Measurements from ENCODE around the gene TMTC3.
"Not testable (repeated sequence)": the region's sequence is repeated elsewhere in the genome, so short reads cannot be mapped to it uniquely, and the experiment has no call there.

TMTC3 gene

GRCh38 chr12:88194868-88195267 is 52.8 kb downstream of the TMTC3 start:
- no peak overlapping the region for H3K4me3 ChIP-seq (ENCODE audit: low read length)
- DNase-seq (ENCODE audit: low read depth), result no peak
- TF ChIP-seq CTCF (conservative IDR thresholded peaks at IDR 0.05; ENCODE audit: low read length), result no peak

- TF ChIP-seq CTCF (conservative IDR thresholded peaks at IDR 0.05; ENCODE audit: low read length), result no peak
- H3K4me3 ChIP-seq (ENCODE audit: low read length), result no peak overlapping the region
- no peak for DNase-seq (ENCODE audit: low read depth)
Observed at GRCh38 chr12:88200029-88200428, 57.9 kb downstream of the TMTC3 start.

DNA sequence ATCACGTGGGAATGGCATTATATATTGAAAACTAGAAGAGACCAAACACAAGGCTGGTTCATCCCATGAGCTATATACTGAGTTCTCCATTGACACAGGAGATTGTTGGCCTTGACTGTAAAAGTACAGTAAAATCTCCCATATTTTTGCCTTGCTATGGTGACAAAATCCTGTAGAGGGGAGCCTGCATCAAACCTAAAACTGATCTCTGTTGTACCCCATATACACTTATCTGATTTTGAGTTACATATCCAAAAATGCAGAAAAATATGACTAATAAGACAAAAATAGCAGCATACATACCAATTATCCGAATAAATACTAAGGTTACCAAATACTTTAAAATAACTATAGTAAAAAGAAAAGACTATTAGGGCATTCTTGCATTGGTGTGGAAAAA is 60.4 kb downstream of the TMTC3 start:
- H3K4me3 ChIP-seq (ENCODE audit: low read length), result no peak overlapping the region
- peak; percentile 48 for DNase-seq (ENCODE audit: low read depth)
- TF ChIP-seq CTCF (conservative IDR thresholded peaks at IDR 0.05; ENCODE audit: low read length), result peak; percentile 27

DNA sequence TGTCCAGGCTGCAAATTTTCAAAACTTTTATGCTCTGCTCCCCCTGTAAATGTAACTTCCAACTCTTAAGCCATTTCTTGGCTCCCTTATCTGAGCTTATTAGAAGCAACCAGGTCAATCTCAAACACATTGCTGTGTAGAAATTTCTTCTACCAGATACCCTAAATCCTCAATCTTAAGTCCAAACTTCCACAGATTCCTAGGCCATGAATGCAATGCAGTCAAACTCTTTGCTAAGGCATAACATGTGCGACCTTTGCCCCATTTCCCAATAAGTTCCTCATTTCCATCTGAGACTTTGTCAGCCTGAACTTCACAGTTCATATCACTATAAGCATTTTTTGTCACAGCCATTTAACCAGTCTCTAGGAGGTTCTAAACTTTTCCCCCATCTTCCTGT is 64.5 kb downstream of the TMTC3 start:
- H3K4me3 ChIP-seq (ENCODE audit: low read length), result no peak overlapping the region
- no peak for TF ChIP-seq CTCF (conservative IDR thresholded peaks at IDR 0.05; ENCODE audit: low read length)
- peak; percentile 91 for DNase-seq (ENCODE audit: low read depth)

DNA sequence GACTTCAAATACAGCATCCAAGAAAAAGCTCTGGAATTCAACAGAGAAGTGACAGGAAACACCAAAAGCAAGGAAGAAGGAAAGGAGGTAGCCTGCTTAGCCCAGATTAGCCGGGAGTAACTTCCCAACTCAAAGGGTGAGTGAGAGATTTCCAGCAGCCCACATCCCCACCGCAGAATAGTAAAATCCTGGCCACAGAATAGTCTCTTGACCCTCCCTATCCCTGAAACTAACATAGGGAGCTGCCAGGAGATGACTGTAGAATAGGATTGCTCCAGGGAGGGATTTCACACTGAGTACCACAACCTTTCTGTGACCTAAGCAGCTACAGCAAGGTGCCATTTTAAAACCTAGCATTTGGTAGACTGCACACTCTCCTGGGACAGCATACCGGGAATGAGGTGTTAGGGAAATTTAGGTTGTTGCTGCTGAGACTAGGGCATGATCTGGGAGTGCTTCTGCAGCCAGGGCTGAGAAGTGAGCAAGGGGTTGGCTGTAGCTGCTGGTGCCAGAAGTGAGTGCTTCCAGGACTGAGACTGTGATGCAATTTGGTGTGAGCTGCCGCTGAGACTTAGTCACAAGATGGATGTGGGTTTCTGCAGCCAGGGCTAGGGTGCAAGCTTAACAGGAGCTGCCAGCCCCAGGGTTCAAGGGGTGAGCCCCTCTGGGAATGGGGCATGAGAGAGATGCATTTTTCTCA is 66.0 kb downstream of the TMTC3 start:
- peak; percentile 90 for DNase-seq (ENCODE audit: low read depth)
- TF ChIP-seq CTCF (conservative IDR thresholded peaks at IDR 0.05; ENCODE audit: low read length), result no peak
- no peak overlapping the region for H3K4me3 ChIP-seq (ENCODE audit: low read length)

GRCh38 chr12:88208661-88209060 is 66.6 kb downstream of the TMTC3 start:
- no peak for TF ChIP-seq CTCF (conservative IDR thresholded peaks at IDR 0.05; ENCODE audit: low read length)
- H3K4me3 ChIP-seq (ENCODE audit: low read length), result no peak overlapping the region
- no peak for DNase-seq (ENCODE audit: low read depth)

DNA sequence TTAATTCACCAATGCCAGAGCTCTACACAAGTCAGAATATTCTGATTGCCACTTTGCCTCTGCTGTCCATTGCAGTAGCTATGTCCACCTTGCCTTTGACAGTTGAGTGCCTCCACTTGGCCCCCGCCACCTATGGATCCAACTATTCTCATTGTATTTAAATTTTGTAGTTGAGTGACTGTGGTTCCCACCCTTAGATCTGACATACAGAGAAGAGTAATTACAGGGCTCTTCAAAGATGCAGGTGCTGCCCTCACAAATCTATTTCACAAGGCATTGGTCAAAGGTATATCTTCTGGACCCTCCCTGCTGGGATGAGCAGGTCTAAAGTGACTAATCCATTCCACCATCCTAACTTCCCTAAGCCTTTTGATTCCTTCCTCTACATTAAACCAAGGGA is 68.2 kb downstream of the TMTC3 start:
- not testable (repeated sequence) for H3K4me3 ChIP-seq (ENCODE audit: low read length); DNase-seq (ENCODE audit: low read depth)
